OCI-LY1 (cell line): ENCODE results near the gene PFKFB1.

Experiments
- CTCF ChIP-seq: fragments of 200-600 bp; sonication (generic), shearing (Covaris generic); IDR thresholded peaks from 2 replicates; pipeline ENCODE4 v1.5.1; 2017; ENCODE audit warnings: mild to moderate bottlenecking, antibody characterized with exemption, low read length, moderate library complexity, mixed read lengths
- EZH2 ChIP-seq: fragments of 200-600 bp; sonication (generic), shearing (Covaris generic); IDR thresholded peaks from 2 replicates; pipeline ENCODE4 v1.8.0; 2017; ENCODE audit warnings: borderline replicate concordance, mixed run types, mild to moderate bottlenecking, antibody characterized with exemption, low read length, moderate library complexity, mixed read lengths

- TF ChIP-seq CTCF (no peak), EZH2 (no peak)
These were observed 59.1 kb downstream of the PFKFB1 start for GRCh38 chrX:54934890-54935289.
